AML-193 (cell line): ENCODE data around the gene SIPA1L3.

ENCODE experiments used
- DNase-seq, 2 experiments: peaks; one replicate each; lab custom pipeline; 2025; lab: John Stamatoyannopoulos, UW

SIPA1L3 gene

GRCh38 chr19:38107129-38107528 lies 200.1 kb downstream of the SIPA1L3 start:
- DNase-seq, result no peak

GRCh38 chr19:38111898-38112297 lies 204.9 kb downstream of the SIPA1L3 start:
- no peak for DNase-seq

GRCh38 chr19:38114651-38115050 lies 207.6 kb downstream of the SIPA1L3 start:
- no peak for DNase-seq

GRCh38 chr19:38115271-38115802 lies 208.3 kb downstream of the SIPA1L3 start:
- no peak for DNase-seq

- DNase-seq, result no peak
Observed at GRCh38 chr19:38118176-38118575, 211.2 kb downstream of the SIPA1L3 start.

- no peak for DNase-seq
Observed at GRCh38 chr19:38120471-38121025, 213.5 kb downstream of the SIPA1L3 start.

- no peak for DNase-seq
Observed at GRCh38 chr19:38122402-38123093, 215.5 kb downstream of the SIPA1L3 start.

GRCh38 chr19:38125238-38125637 lies 218.2 kb downstream of the SIPA1L3 start:
- no peak for DNase-seq

- DNase-seq, result no peak
Observed at GRCh38 chr19:38130399-38130798, 223.4 kb downstream of the SIPA1L3 start.

GRCh38 chr19:38132781-38133180 lies 225.8 kb downstream of the SIPA1L3 start:
- DNase-seq, result no peak

GRCh38 chr19:38133319-38133718 lies 226.3 kb downstream of the SIPA1L3 start:
- DNase-seq, result no peak

GRCh38 chr19:38134540-38135149 lies 227.6 kb downstream of the SIPA1L3 start:
- peak in 1 of 2 experiments; percentile 0 for DNase-seq

GRCh38 chr19:38135150-38135998 lies 228.4 kb downstream of the SIPA1L3 start:
- no peak for DNase-seq

GRCh38 chr19:38139122-38139521 lies 232.1 kb downstream of the SIPA1L3 start:
- DNase-seq, result no peak

GRCh38 chr19:38141108-38141507 lies 234.1 kb downstream of the SIPA1L3 start:
- DNase-seq, result no peak

GRCh38 chr19:38142176-38143035 lies 235.4 kb downstream of the SIPA1L3 start:
- DNase-seq, result peak in 1 of 2 experiments; percentile 5

GRCh38 chr19:38143847-38144246 lies 236.8 kb downstream of the SIPA1L3 start:
- DNase-seq, result no peak

- no peak for DNase-seq
Observed at GRCh38 chr19:38144667-38145066, 237.7 kb downstream of the SIPA1L3 start.

- DNase-seq, result no peak
Observed at GRCh38 chr19:38145623-38146022, 238.6 kb downstream of the SIPA1L3 start.

- no peak for DNase-seq
Observed at GRCh38 chr19:38148337-38148736, 241.3 kb downstream of the SIPA1L3 start.

GRCh38 chr19:38149661-38150061 lies 242.7 kb downstream of the SIPA1L3 start:
- no peak for DNase-seq
